GM13977 (cell line): ENCODE data around the gene DPP10.

Experiments
- DNase-seq: peaks from one replicate; pipeline ENCODE4 v3.0.0; 2012; ENCODE audit warnings: low spot score
- in situ Hi-C: fragments of 300-500 bp; cut with MboI; formaldehyde crosslinking; loops from one replicate; pipeline ENCODE4 v1.12.0; 2022; ENCODE audit warnings: low sequenced_read_pairs, low pct_unique_long_range_greater_than_20kb, mixed read lengths, inconsistent platforms; ENCODE audit not compliant: unreplicated experiment
- TF ChIP-seq, protein P1 (sequence below): IDR thresholded peaks from 2 replicates; pipeline ENCODE4 v1.5.1; 2012; ENCODE audit warnings: mild to moderate bottlenecking, control low read depth; ENCODE audit not compliant: insufficient read depth; ENCODE audit errors: extremely low read depth, missing control alignments

The DPP10 gene

DNA sequence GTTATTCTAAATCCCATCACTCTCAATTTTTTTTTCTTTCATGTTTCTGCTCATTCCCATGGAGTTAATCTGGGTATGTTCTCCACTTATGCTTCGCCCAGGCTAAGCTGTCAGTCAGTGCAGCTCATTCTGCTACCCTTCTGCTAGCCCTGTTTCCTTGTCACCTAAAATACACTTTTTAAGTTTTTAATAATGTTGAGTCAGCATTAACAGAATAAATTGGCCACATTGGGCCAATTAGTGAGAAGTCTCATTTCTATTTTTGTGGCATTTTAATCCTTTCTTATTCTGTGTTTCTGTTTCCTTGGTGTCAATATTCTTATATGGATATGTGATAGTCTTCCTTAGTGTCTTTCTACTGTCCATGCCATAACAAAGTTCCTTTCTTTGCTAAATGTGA lies 1126.2 kb downstream of the DPP10 start:
- in situ Hi-C loops = no loop called here

GRCh38 chr2:115569547-115569946 lies 1127.1 kb downstream of the DPP10 start:
- TF ChIP-seq, protein P1, sequence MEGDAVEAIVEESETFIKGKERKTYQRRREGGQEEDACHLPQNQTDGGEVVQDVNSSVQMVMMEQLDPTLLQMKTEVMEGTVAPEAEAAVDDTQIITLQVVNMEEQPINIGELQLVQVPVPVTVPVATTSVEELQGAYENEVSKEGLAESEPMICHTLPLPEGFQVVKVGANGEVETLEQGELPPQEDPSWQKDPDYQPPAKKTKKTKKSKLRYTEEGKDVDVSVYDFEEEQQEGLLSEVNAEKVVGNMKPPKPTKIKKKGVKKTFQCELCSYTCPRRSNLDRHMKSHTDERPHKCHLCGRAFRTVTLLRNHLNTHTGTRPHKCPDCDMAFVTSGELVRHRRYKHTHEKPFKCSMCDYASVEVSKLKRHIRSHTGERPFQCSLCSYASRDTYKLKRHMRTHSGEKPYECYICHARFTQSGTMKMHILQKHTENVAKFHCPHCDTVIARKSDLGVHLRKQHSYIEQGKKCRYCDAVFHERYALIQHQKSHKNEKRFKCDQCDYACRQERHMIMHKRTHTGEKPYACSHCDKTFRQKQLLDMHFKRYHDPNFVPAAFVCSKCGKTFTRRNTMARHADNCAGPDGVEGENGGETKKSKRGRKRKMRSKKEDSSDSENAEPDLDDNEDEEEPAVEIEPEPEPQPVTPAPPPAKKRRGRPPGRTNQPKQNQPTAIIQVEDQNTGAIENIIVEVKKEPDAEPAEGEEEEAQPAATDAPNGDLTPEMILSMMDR = no peak
- DNase-seq = no peak
- in situ Hi-C loops = no loop called here

More for the DNA sequence above, 1126.2 kb downstream of the DPP10 start:
- no peak for DNase-seq
- TF ChIP-seq, protein P1 = no peak

GRCh38 chr2:115572746-115573145 lies 1130.3 kb downstream of the DPP10 start:
- in situ Hi-C loops = no loop called here
- TF ChIP-seq, protein P1 = no peak
- no peak for DNase-seq

GRCh38 chr2:115573756-115574155 lies 1131.3 kb downstream of the DPP10 start:
- TF ChIP-seq, protein P1 = no peak
- no peak for DNase-seq
- in situ Hi-C loops = no loop called here

DNA sequence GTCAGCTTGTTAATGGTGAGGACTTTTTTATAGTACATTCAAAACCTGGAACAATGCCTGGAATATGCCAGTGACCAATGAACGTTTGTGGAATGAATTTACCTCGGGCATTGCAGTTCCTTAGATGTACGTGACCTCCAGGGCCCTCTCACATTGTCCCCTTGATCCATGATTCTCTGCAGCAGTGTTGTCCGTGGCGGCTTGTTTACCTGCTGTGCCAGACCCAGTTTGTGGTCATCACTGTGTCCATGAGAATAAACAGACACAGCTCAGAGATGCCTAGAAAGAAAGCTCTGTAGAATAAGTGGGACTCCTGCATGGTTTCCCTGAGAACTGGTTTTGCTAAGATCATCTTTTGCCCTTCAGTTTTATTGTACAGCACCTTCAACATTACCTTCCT lies 1132.2 kb downstream of the DPP10 start:
- TF ChIP-seq, protein P1 = no peak
- in situ Hi-C loops = no loop called here
- no peak for DNase-seq

- DNase-seq = no peak
- TF ChIP-seq, protein P1 = no peak
- in situ Hi-C loops = no loop called here
These were observed 1138.3 kb downstream of the DPP10 start for GRCh38 chr2:115580784-115581183.

GRCh38 chr2:115584507-115584906 lies 1142.1 kb downstream of the DPP10 start:
- TF ChIP-seq, protein P1 = no peak
- DNase-seq = no peak
- in situ Hi-C loops = no loop called here
